ENCODE measurements around the gene OSBP2.

DNA sequence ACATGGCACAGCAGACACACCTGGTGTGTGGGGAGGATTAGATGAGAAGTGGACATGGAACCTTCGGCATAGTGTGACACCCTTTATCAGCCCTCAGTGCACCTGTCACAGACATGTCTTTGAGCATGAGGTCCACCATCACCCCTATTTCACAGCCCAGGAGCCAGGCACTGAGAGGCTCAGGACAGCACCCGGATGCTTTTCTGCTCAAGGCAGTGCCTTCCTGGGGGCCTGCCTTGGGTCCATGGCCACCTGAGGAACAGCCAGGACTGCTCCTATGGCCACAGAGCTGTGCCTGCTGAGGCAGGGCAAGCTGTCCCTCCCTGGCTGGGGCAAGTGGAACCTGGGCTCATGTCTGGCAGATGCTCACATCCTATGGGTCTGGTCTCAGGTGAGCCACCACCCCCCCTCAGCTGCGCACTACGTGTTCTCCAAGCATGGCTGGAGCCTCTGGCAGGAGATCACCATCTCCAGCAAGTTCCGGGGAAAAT lies 198.1 kb downstream of the OSBP2 start:
- TF ChIP-seq, protein P1, sequence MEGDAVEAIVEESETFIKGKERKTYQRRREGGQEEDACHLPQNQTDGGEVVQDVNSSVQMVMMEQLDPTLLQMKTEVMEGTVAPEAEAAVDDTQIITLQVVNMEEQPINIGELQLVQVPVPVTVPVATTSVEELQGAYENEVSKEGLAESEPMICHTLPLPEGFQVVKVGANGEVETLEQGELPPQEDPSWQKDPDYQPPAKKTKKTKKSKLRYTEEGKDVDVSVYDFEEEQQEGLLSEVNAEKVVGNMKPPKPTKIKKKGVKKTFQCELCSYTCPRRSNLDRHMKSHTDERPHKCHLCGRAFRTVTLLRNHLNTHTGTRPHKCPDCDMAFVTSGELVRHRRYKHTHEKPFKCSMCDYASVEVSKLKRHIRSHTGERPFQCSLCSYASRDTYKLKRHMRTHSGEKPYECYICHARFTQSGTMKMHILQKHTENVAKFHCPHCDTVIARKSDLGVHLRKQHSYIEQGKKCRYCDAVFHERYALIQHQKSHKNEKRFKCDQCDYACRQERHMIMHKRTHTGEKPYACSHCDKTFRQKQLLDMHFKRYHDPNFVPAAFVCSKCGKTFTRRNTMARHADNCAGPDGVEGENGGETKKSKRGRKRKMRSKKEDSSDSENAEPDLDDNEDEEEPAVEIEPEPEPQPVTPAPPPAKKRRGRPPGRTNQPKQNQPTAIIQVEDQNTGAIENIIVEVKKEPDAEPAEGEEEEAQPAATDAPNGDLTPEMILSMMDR (IDR thresholded peaks at IDR 0.05), result no peak
- TF ChIP-seq EP300 (IDR thresholded peaks at IDR 0.05), result no peak
